VCaP (cell line): ENCODE measurements around the gene MAPT.
"Not testable (repeated sequence)": the region's sequence is repeated elsewhere in the genome, so short reads cannot be mapped to it uniquely, and the experiment has no call there.

Experiments used
- H3K27ac ChIP-seq: fragments of 450-650 bp; 2 replicates; pipeline ENCODE4 v1.5.1; 2017
- TF ChIP-seq, protein P1 (sequence below): fragments of 450-650 bp; conservative IDR thresholded peaks from 2 replicates; pipeline ENCODE4 v1.5.1; 2017; ENCODE audit warnings: mild to moderate bottlenecking, moderate library complexity

MAPT gene

DNA sequence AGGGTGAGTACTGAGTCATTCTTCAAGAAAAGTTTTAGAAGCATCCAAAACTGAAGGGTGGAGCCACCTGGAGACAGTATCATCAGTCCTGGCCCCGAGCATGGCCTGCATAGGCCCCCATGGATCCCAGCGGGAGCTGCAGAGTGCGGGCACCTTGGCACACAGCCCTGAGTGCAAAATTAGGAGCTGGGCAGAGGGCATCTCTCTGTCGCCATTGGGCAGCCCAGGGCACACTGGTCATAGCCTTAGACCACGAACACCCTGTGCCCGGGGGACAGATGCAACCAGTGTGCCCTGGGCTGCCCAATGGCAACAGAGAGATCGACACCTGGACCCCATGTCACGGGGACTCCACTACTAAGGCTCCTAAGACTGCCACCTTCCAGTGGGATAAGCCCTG, 14.6 kb downstream of the MAPT start:
- H3K27ac ChIP-seq = no peak overlapping the region
- TF ChIP-seq, protein P1, sequence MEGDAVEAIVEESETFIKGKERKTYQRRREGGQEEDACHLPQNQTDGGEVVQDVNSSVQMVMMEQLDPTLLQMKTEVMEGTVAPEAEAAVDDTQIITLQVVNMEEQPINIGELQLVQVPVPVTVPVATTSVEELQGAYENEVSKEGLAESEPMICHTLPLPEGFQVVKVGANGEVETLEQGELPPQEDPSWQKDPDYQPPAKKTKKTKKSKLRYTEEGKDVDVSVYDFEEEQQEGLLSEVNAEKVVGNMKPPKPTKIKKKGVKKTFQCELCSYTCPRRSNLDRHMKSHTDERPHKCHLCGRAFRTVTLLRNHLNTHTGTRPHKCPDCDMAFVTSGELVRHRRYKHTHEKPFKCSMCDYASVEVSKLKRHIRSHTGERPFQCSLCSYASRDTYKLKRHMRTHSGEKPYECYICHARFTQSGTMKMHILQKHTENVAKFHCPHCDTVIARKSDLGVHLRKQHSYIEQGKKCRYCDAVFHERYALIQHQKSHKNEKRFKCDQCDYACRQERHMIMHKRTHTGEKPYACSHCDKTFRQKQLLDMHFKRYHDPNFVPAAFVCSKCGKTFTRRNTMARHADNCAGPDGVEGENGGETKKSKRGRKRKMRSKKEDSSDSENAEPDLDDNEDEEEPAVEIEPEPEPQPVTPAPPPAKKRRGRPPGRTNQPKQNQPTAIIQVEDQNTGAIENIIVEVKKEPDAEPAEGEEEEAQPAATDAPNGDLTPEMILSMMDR = no peak

DNA sequence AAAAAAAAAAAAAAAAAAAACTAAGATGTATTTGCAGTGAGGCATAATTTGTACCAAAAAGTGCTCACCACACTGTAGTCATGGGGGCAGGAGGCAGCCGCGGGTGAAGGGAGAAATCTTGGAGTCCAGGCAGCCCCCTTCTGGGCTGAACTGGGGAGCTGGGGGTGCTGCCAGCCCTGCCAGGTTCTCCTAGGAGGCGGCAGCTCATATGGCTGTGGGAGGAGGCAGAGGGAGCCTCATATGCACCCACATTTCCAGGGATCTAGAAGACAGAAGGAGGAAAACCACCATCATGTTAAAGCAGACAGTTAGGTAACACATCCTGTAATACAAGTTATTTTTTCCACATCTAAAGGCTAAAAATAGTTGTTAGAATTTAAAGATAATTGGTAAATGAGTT, 16.3 kb downstream of the MAPT start:
- no peak overlapping the region for H3K27ac ChIP-seq
- TF ChIP-seq, protein P1 = no peak

DNA sequence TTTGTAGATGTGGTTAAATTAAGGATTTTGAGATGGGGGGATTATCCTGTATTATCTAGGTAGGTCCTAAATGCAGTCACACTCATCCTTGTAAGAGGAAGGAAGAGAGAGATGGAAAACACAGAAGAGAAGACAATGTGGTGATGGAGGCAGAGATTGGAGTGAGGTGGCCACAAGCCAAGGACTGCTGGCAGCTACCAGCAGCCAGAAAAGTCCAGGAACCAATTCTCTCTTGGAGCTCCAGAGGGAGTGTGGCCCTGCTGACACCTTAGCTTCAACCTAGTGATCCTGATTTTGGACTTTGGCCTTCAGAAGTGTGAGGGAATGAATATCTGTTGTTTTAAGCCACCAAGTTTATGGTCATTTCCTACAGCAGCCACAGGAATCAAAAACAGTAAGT, 18.0 kb downstream of the MAPT start:
- no peak overlapping the region for H3K27ac ChIP-seq
- TF ChIP-seq, protein P1 = no peak

DNA sequence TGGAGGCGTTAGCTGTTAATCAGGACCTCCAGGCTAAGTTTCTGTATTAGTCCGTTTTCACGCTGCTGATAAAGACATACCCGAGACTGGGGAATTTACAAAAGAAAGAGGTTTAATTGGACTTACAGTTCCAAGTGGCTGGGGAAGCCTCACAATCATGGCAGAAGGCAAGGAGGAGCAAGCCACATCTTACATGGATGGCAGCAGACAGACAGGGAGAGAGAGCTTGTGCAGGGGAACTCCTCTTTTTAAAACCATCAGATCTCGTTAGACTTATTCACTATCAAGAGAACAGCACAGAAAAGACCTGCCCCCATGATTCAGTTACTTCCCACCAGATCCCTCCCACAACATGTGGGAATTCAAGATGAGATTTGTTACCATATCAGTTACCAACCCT, 18.7 kb downstream of the MAPT start:
- not testable (repeated sequence) for H3K27ac ChIP-seq

DNA sequence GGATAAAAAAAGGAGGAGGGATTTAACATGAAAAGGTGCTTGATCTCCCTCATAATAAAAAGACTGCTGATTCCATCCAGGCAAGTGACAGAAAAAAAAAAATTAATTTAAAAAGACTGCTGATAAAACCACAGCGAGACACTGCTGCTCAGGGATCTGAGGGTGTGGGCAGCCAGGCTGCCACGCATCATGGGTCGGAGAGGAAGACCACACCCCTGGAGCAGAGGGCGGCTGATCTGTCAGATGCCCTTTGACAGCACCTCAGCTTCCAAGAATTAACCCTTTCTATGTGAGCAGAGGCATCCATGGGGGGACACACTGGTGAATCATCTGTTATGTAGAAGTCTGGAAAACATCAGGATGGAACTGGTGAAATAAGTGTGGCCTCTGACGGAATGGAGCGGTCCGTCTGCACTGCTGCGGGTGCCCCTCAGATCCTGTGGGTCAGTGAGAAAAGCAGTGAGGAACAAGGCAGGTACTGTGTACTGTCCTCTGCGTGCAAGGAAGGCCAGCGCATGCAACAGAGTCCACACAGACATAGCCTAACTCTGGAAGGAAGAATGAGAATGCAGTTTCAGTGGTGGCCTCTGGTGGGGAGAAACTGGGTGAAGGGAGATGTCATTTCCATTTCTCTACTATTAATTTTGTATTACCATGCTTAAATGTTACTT, 19.8 kb downstream of the MAPT start:
- no peak overlapping the region for H3K27ac ChIP-seq
- TF ChIP-seq, protein P1 = no peak

DNA sequence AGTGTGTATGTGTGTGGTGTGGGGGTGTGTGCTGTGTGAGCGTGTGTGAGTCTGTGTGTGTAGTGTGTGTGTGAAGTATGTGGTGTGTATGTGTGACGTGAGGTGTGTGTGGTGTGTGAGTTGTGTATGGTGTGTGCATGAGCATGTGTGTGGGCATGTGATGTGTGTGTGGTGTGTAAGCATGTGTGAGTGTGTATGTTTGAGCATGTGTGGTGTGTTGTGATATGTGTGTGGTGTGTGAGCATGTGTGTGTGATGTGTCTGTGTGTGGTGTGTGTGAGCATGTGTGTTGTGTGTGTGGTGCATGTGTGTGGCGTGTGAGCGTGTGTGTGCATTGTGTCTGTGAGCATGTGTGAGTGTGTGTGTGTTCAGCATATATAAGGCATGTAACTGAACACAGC, 20.9 kb downstream of the MAPT start:
- TF ChIP-seq, protein P1 = no peak
- no peak overlapping the region for H3K27ac ChIP-seq

DNA sequence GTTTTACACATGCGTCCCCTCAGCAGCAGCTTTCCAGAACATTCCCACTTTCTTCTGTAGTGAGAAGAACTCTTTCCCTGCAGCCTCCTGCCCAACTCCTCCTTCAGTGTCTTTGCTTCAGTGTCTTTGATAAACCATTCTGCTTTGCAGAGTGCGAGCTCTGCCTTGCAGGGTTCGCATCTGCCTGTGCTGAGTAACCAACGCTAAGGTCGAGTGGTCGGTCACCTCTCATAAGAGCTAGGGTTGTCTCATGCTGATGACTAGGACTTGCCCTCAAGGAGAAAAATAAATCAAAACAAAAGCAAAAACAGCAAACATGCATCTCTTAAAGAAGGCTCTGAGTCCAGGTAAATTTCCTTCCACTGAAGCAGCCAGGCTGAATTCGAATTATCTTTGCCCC, 22.7 kb downstream of the MAPT start:
- TF ChIP-seq, protein P1 = no peak
- H3K27ac ChIP-seq = no peak overlapping the region

DNA sequence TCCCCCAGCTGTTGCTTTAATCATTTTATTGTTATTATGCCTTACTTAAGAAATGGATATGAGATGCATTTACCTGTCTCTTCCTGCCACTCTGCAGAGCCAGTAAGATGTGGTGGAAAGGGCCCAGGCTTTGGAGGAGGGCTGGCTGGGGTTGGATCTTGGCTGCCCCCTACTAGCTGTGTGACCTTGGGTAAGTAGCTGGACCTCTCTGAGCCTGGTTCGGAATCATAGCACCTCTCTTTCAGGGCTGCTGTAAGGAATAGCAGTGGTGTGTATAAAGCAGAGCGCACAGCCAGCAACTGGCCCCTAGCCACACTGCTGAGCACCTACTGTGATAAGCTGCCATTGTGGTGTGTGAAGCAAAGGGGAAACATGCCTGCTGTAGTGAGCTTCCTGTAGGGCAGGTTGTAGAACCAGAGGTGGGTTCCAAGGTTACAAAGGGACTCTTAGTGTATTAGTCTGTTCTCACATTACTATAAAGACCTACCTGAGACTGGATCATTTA, 23.9 kb downstream of the MAPT start:
- H3K27ac ChIP-seq = no peak overlapping the region
- TF ChIP-seq, protein P1 = no peak
